GM21825 (cell line): ENCODE results near the gene FCSK.
"Not testable (repeated sequence)": the region's sequence is repeated elsewhere in the genome, so short reads cannot be mapped to it uniquely, and the experiment has no call there.

Experiments used
- ATAC-seq: cut with Tn5 transposase; IDR thresholded peaks from one replicate; pipeline ENCODE4 v1.9.1; 2021; ENCODE audit warnings: mild to moderate bottlenecking, moderate library complexity; ENCODE audit not compliant: unreplicated experiment

Gene FCSK

GRCh38 chr16:70430667-70431536, 23.5 kb upstream of the FCSK start:
- peak; percentile 44 for ATAC-seq

- ATAC-seq, result no peak
These were observed 22.1 kb upstream of the FCSK start for GRCh38 chr16:70432356-70432722.

GRCh38 chr16:70432723-70433457, 21.5 kb upstream of the FCSK start:
- peak; percentile 17 for ATAC-seq

- ATAC-seq, result no peak
These were observed 20.8 kb upstream of the FCSK start for GRCh38 chr16:70433458-70434103.

GRCh38 chr16:70434484-70435260, 19.7 kb upstream of the FCSK start:
- no peak for ATAC-seq

- no peak for ATAC-seq
These were observed 17.3 kb upstream of the FCSK start for GRCh38 chr16:70437017-70437581.

GRCh38 chr16:70437582-70438557, 16.5 kb upstream of the FCSK start:
- no peak for ATAC-seq

GRCh38 chr16:70438585-70438968, 15.8 kb upstream of the FCSK start:
- ATAC-seq, result no peak

GRCh38 chr16:70438969-70439862, 15.2 kb upstream of the FCSK start, which contains the start of gene ST3GAL2:
ST3GAL2 (minus strand) TSS chr16:70439100; CDS start chr16:70398530, 40,570 bp downstream.
- peak; percentile 88 for ATAC-seq

- ATAC-seq, result no peak
These were observed 14.2 kb upstream of the FCSK start for GRCh38 chr16:70440009-70440692.

- no peak for ATAC-seq
These were observed 12.9 kb upstream of the FCSK start for GRCh38 chr16:70441406-70441990.

- ATAC-seq, result no peak
These were observed 12.1 kb upstream of the FCSK start for GRCh38 chr16:70442344-70442743.

GRCh38 chr16:70444249-70445063, 9.9 kb upstream of the FCSK start:
- ATAC-seq, result no peak

GRCh38 chr16:70448075-70448474, 6.3 kb upstream of the FCSK start:
- no peak for ATAC-seq

GRCh38 chr16:70450142-70451003, 4.0 kb upstream of the FCSK start:
- ATAC-seq, result not testable (repeated sequence)

- not testable (repeated sequence) for ATAC-seq
These were observed 3.4 kb upstream of the FCSK start for GRCh38 chr16:70451004-70451340.
